ENCODE results near the gene TOP2A. TPM values are rescaled to one million over a fixed set of nuclear protein-coding genes. Genes with fewer than 3 reads are reported as not detected.

The TOP2A gene
- total RNA-seq, 1 donor from 2014 or later: 27.8 TPM

DNA sequence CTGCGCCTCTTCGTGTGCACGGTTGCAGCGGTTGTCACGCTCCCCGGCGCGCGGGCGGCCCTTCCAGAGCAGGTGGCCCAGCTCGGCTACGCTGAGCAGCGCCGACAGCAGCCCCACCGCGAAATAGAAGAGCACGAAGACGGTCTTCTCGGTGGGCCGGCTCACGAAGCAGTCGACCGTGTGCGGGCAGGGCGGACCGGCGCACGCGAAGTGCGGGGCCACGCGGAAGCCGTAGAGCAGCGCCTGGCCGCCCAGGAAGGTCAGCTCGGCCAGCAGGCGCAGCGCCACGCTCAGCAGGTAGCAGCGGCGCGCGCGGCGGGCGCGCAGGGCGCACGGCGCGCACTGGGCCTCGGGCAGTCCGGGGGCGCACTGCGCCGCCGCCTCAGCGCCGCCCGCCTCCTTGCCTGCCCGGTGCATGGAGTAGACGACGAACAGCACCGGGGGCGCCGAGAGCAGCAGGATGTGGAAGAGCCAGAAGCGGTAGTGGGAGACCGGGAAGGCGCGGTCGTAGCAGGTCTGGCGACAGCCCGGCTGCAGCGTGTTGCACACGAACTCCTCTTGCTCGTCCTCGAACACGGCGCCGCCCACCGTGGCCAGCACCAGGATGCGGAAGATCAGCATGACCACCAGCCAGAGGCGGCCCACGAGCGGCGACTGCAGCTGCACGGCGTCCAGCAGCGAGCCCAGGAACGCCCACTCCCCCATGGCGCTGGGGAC is 54.4 kb downstream of the TOP2A start:
- H3K27me3 Mint-ChIP-seq (ENCODE audit: low read depth): no peaks in the 10 kb centered on the region
- TF ChIP-seq, protein P1, sequence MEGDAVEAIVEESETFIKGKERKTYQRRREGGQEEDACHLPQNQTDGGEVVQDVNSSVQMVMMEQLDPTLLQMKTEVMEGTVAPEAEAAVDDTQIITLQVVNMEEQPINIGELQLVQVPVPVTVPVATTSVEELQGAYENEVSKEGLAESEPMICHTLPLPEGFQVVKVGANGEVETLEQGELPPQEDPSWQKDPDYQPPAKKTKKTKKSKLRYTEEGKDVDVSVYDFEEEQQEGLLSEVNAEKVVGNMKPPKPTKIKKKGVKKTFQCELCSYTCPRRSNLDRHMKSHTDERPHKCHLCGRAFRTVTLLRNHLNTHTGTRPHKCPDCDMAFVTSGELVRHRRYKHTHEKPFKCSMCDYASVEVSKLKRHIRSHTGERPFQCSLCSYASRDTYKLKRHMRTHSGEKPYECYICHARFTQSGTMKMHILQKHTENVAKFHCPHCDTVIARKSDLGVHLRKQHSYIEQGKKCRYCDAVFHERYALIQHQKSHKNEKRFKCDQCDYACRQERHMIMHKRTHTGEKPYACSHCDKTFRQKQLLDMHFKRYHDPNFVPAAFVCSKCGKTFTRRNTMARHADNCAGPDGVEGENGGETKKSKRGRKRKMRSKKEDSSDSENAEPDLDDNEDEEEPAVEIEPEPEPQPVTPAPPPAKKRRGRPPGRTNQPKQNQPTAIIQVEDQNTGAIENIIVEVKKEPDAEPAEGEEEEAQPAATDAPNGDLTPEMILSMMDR (IDR thresholded peaks at IDR 0.05): no peak
- DNase-seq (ENCODE audit: low spot score): peak; percentile 90
- H3K36me3 Mint-ChIP-seq (ENCODE audit: low read depth): no peaks in the 10 kb centered on the region
- H3K9me3 Mint-ChIP-seq (ENCODE audit: low read depth): no peaks in the 10 kb centered on the region
- peaks cover 14% of the 10 kb centered on the region for H3K4me1 Mint-ChIP-seq (ENCODE audit: low read depth)
- H3K4me3 Mint-ChIP-seq (ENCODE audit: unreplicated experiment): peak overlapping the region; percentile 75
- peak overlapping the region; percentile 13 for H3K27ac Mint-ChIP-seq (ENCODE audit: unreplicated experiment)

DNA sequence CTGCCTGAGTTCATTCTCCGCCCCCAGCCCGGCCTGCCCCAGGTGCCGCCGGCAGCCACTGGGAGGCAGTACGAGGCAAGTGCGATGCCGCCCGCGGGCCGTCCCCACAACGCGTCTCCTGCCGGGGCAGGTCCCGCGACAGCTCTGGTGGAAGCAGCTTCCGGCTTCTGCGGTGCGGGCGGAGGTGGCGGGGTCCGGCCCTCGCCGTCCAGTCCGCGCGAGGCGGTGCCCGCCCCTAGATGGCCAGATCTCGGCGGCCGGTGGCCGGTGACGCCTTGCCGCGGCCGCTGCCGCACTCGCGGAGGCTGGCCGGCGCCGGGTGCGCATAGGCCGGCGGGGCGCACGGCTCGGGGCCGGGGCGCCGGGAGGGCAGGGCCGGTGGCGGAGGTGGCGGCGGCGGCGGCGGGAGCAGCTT is 55.0 kb downstream of the TOP2A start:
- peak overlapping the region; percentile 75 for H3K4me3 Mint-ChIP-seq (ENCODE audit: unreplicated experiment)
- H3K27ac Mint-ChIP-seq (ENCODE audit: unreplicated experiment): no peak overlapping the region
- no peak for DNase-seq (ENCODE audit: low spot score)
- H3K27me3 Mint-ChIP-seq (ENCODE audit: low read depth): no peaks in the 10 kb centered on the region
- TF ChIP-seq, protein P1 (IDR thresholded peaks at IDR 0.05): peak; percentile 87
- H3K36me3 Mint-ChIP-seq (ENCODE audit: low read depth): no peaks in the 10 kb centered on the region
- no peaks in the 10 kb centered on the region for H3K9me3 Mint-ChIP-seq (ENCODE audit: low read depth)
- peaks cover 17% of the 10 kb centered on the region for H3K4me1 Mint-ChIP-seq (ENCODE audit: low read depth)

GRCh38 chr17:40361925-40362695 is 55.6 kb downstream of the TOP2A start:
- Mint-ChIP-seq H3K9me3 (ENCODE audit: low read depth) (no peaks in the 10 kb centered on the region), H3K27ac (ENCODE audit: unreplicated experiment) (no peak overlapping the region), H3K4me1 (ENCODE audit: low read depth) (peaks cover 20% of the 10 kb centered on the region), H3K36me3 (ENCODE audit: low read depth) (no peaks in the 10 kb centered on the region), H3K4me3 (ENCODE audit: unreplicated experiment) (peak overlapping the region; percentile 62), H3K27me3 (ENCODE audit: low read depth) (no peaks in the 10 kb centered on the region)
- no peak for DNase-seq (ENCODE audit: low spot score)
- TF ChIP-seq, protein P1 (IDR thresholded peaks at IDR 0.05): no peak

DNA sequence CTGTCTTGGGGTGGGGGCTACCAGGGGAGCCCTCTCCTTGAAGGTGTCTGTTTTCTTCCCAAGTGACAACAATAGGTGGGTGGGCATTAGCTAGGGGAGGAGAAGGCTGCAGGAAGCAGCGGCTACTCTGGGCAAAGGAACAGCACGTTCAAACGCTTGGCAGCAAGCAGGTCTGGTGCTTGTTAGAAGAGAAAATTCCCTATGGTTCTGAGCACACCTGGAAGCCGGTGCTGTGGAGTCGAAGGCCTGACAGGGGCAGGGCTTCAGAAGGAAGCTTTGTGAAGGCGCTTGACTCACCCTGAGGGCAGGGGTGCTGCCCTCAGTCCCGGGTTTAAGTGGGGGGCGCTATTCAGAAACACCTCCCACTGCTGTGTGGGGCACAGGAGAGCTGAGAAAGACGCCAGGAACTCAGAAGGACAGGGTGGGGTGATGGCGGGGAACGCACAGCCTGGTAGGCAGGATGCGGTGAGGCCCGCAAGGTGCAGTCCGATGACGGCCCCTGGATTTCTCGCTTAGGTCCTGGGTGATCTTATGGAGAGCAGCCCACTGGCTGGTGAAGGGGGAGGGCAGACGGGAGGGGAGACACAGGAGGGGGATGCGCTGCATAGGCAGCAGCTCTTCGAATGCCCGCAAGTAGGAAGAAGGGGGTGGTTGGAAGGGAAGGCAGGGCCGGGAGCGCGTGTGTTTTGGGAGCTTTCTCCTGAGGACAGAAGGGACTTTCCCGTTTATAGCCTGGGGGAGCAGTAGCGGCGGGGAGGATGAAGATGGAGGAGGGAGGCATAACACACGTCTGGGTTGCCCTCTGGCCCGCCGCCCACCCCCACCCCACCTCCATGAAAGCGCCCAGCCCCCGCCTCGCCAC is 56.4 kb downstream of the TOP2A start:
- Mint-ChIP-seq H3K36me3 (ENCODE audit: low read depth) (no peaks in the 10 kb centered on the region), H3K9me3 (ENCODE audit: low read depth) (no peaks in the 10 kb centered on the region), H3K4me1 (ENCODE audit: low read depth) (peaks cover 20% of the 10 kb centered on the region), H3K4me3 (ENCODE audit: unreplicated experiment) (no peak overlapping the region), H3K27ac (ENCODE audit: unreplicated experiment) (no peak overlapping the region), H3K27me3 (ENCODE audit: low read depth) (no peaks in the 10 kb centered on the region)
- TF ChIP-seq, protein P1 (IDR thresholded peaks at IDR 0.05): no peak
- DNase-seq (ENCODE audit: low spot score): no peak

DNA sequence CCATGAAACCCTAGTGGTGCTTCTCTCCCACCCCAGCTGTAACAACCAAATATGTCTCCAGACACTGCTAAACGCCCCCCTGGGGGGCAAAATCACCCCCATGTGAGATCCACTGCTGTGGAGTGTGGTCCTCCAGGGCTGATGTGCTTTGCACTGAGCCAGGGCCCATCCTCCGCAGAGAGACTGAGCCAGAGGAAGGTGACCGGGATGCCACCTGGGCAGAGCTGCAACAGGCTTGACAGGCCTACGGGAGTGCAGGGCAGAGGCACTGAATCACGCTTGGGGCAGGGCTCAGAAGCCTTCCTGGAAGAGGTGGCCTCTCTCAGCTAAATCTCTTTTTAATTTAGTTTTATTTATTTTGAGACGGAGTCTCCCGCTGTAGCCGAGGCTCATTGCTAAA is 57.6 kb downstream of the TOP2A start:
- Mint-ChIP-seq H3K27me3 (ENCODE audit: low read depth) (no peaks in the 10 kb centered on the region), H3K27ac (ENCODE audit: unreplicated experiment) (no peak overlapping the region), H3K4me1 (ENCODE audit: low read depth) (peaks cover 22% of the 10 kb centered on the region), H3K36me3 (ENCODE audit: low read depth) (peaks cover 5% of the 10 kb centered on the region), H3K9me3 (ENCODE audit: low read depth) (no peaks in the 10 kb centered on the region), H3K4me3 (ENCODE audit: unreplicated experiment) (no peak overlapping the region)
- TF ChIP-seq, protein P1 (IDR thresholded peaks at IDR 0.05): no peak
- no peak for DNase-seq (ENCODE audit: low spot score)

All from chondrocyte (in vitro differentiated cells).